Astrocyte (in vitro differentiated cells and primary cell): Measurements from ENCODE around the gene SPATA24. TPM values are rescaled to one million over a fixed set of nuclear protein-coding genes. Genes with fewer than 3 reads are reported as not detected.

Source experiments
- DNase-seq: peaks from one replicate; pipeline ENCODE4 v3.0.0-alpha.2; 2010; ENCODE audit warnings: low read depth
- FAIRE-seq: peaks from 2 replicates; lab custom pipeline; 2011; peaks lifted over from hg19 to GRCh38; lab: Jason Lieb, UNC
- H2AFZ ChIP-seq: 2 replicates; pipeline ENCODE4 v1.6.0; 2012; ENCODE audit warnings: low read depth, low read length, inconsistent platforms
- H3K27ac ChIP-seq: 2 replicates; pipeline ENCODE4 v1.5.1; 2011; ENCODE audit warnings: low read depth, low read length, inconsistent platforms
- H3K27me3 ChIP-seq: 2 replicates; pipeline ENCODE4 v1.6.0; 2011; ENCODE audit warnings: low read length, inconsistent platforms; ENCODE audit not compliant: insufficient read depth
- H3K36me3 ChIP-seq: 2 replicates; pipeline ENCODE4 v1.5.1; 2011; ENCODE audit warnings: low read length, inconsistent platforms; ENCODE audit not compliant: insufficient read depth
- H3K4me1 ChIP-seq: 2 replicates; pipeline ENCODE4 v1.5.1; 2011; ENCODE audit warnings: low read length, inconsistent platforms; ENCODE audit not compliant: insufficient read depth
- H3K4me2 ChIP-seq: 2 replicates; pipeline ENCODE4 v1.6.0; 2012; ENCODE audit warnings: low read length, inconsistent platforms
- H3K4me3 ChIP-seq: 2 replicates; pipeline ENCODE4 v1.5.1; 2011; ENCODE audit warnings: low read depth, mild to moderate bottlenecking, low read length, inconsistent platforms; ENCODE audit not compliant: insufficient read depth
- H3K79me2 ChIP-seq: 2 replicates; pipeline ENCODE4 v1.6.0; 2012; ENCODE audit warnings: mild to moderate bottlenecking, low read length, inconsistent platforms; ENCODE audit not compliant: insufficient read depth
- H3K9ac ChIP-seq: 2 replicates; pipeline ENCODE4 v1.6.0; 2012; ENCODE audit warnings: mild to moderate bottlenecking, low read length, inconsistent platforms
- H3K9me3 ChIP-seq: 2 replicates; pipeline ENCODE4 v1.5.1; 2012; ENCODE audit warnings: low read depth, mild to moderate bottlenecking, low read length, inconsistent platforms; ENCODE audit not compliant: insufficient read depth
- H4K20me1 ChIP-seq: 2 replicates; pipeline ENCODE4 v1.6.0; 2012; ENCODE audit warnings: low read length, inconsistent platforms; ENCODE audit not compliant: insufficient read depth
- H3K27ac Mint-ChIP-seq: one replicate; pipeline ENCODE4 v1.8.0; 2021; ENCODE audit warnings: mild to moderate bottlenecking, mixed read lengths; ENCODE audit not compliant: unreplicated experiment
- H3K27me3 Mint-ChIP-seq: one replicate; pipeline ENCODE4 v1.8.0; 2021; ENCODE audit warnings: low read depth, mixed read lengths; ENCODE audit not compliant: unreplicated experiment
- H3K36me3 Mint-ChIP-seq: one replicate; pipeline ENCODE4 v1.8.0; 2021; ENCODE audit warnings: low read depth, mixed read lengths; ENCODE audit not compliant: unreplicated experiment
- H3K4me1 Mint-ChIP-seq: one replicate; pipeline ENCODE4 v1.8.0; 2021; ENCODE audit warnings: low read depth, mixed read lengths; ENCODE audit not compliant: unreplicated experiment
- H3K4me3 Mint-ChIP-seq: one replicate; pipeline ENCODE4 v1.8.0; 2021; ENCODE audit warnings: mild to moderate bottlenecking, moderate library complexity, mixed read lengths; ENCODE audit not compliant: unreplicated experiment
- H3K9me3 Mint-ChIP-seq: one replicate; pipeline ENCODE4 v1.8.0; 2021; ENCODE audit warnings: mild to moderate bottlenecking, mixed read lengths; ENCODE audit not compliant: unreplicated experiment
- EZH2 ChIP-seq: IDR thresholded peaks from 2 replicates; pipeline ENCODE4 v1.6.1; 2012; ENCODE audit warnings: mild to moderate bottlenecking, low read length, inconsistent platforms; ENCODE audit not compliant: insufficient read depth
- total RNA-seq: library from RNA; stranded (reverse); gene quantifications from 2 replicates; pipeline ENCODE4 v1.2.1, GENCODE V29; 2021
- TF ChIP-seq, protein P1 (sequence below): IDR thresholded peaks from 2 replicates; pipeline ENCODE4 v1.5.1; 2011; ENCODE audit warnings: low read depth, mild to moderate bottlenecking, inconsistent platforms, low read length, moderate library complexity; ENCODE audit not compliant: insufficient read depth

SPATA24 gene
- total RNA-seq, 1 donor from 2014 or later, result 5.2 TPM

DNA sequence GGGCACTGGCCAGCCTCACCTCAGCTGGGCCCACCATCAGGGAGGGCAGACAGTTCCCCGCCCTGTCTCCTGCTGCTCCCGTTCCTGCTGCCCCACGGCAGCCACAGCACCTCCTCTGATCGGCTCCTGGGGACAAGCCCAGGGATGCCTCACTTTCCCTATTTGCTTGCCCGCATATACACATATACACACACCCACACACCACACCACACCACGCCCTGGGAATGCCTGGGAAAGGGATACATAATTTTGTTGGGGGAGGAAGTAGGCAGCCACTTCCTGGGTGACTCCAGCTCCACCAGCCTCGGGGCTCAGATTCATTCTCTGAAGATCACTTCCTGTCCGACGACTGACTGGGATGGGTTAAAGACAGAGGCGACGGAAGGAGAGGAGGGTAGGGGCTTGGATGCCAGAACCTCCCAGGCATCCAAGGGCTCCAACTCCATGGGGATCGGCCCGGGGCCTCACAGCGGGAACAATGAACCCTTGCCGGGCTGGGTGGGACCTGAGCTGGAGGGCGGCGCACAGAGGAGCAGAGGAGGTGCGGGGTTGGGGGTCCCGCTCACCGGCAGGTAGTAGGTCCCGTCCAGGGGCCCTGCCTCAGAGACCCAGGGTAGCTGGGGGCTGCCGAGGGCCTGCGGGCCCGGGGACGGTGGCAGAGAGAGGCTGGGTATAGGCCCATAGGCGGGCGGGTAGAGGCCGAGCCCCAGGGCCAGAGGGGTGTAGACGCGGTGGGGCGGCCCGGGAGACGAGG, 12.1 kb downstream of the SPATA24 start:
- Histone ChIP-seq H3K9ac (no peak overlapping the region), H2AFZ (peak overlapping the region; percentile 71), H4K20me1 (peaks cover 3% of the 10 kb centered on the region), H3K4me3 (peak overlapping the region; percentile 49), H3K4me1 (peaks cover 11% of the 10 kb centered on the region), H3K27ac (no peak overlapping the region), H3K27me3 (peaks cover 18% of the 10 kb centered on the region), H3K36me3 (no peaks in the 10 kb centered on the region), H3K9me3 (no peaks in the 10 kb centered on the region), H3K4me2 (peak overlapping the region; percentile 81), H3K79me2 (no peaks in the 10 kb centered on the region)
- Mint-ChIP-seq H3K9me3 (no peaks in the 10 kb centered on the region), H3K27ac (no peak overlapping the region), H3K4me1 (peaks cover 4% of the 10 kb centered on the region), H3K36me3 (peaks cover 6% of the 10 kb centered on the region), H3K4me3 (no peak overlapping the region), H3K27me3 (peaks cover 28% of the 10 kb centered on the region)
- TF ChIP-seq, protein P1, sequence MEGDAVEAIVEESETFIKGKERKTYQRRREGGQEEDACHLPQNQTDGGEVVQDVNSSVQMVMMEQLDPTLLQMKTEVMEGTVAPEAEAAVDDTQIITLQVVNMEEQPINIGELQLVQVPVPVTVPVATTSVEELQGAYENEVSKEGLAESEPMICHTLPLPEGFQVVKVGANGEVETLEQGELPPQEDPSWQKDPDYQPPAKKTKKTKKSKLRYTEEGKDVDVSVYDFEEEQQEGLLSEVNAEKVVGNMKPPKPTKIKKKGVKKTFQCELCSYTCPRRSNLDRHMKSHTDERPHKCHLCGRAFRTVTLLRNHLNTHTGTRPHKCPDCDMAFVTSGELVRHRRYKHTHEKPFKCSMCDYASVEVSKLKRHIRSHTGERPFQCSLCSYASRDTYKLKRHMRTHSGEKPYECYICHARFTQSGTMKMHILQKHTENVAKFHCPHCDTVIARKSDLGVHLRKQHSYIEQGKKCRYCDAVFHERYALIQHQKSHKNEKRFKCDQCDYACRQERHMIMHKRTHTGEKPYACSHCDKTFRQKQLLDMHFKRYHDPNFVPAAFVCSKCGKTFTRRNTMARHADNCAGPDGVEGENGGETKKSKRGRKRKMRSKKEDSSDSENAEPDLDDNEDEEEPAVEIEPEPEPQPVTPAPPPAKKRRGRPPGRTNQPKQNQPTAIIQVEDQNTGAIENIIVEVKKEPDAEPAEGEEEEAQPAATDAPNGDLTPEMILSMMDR, result no peak
- no peak for TF ChIP-seq EZH2
- FAIRE-seq (no peak), DNase-seq (no peak)

DNA sequence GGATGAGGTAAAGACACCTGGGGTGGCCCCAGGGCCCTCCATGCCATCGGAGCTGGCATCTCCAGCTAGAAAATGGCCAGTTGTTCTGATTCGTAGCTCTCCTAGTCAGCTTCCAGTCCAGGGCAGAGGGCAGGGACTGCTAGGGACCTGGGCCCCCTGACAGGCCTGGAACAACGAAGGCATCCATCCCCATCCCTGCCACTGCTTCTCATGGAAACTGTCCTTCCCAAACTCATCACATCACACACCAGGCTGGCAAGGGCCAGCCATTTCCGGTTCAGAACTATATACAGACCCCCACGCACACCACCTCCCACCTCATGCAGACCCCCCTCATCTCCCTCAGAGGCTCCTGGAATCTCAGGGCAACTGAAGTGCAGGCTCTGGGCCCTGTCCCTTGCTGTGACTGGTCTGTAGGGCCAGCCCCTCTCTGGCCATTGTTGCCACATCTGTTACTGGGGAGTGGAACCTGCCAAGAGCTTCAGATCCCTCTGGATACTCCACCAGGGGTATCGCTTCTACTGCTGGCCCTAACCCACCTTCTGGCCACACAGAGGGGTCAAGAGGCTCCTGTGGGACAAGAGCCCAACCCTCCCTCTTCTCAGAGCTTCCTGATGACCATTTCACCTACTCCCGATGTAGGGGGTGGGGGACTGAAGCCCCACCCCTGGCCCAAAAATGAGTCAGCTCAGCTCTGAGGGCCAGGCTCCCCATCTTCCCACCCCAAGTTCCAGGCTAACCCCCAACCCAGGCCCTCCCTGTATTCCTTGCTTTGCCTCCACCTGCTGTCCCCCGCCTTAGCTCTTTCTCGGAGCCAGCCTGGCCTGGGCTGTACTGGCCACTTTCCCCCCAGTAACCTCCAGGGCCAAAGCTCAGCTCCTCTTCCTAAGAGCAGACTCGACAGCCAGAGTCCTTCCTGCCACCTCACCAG, 13.0 kb downstream of the SPATA24 start:
- no peaks in the 10 kb centered on the region for H3K36me3 ChIP-seq
- TF ChIP-seq, protein P1, result no peak
- no peak for TF ChIP-seq EZH2
- H3K4me3 ChIP-seq, result no peak overlapping the region
- Mint-ChIP-seq H3K36me3 (peaks cover under 1% of the 10 kb centered on the region), H3K27ac (no peak overlapping the region), H3K4me3 (no peak overlapping the region), H3K9me3 (no peaks in the 10 kb centered on the region), H3K27me3 (peaks cover 28% of the 10 kb centered on the region), H3K4me1 (peaks cover 2% of the 10 kb centered on the region)
- H3K27ac ChIP-seq, result no peak overlapping the region
- H3K4me2 ChIP-seq, result peak overlapping the region; percentile 81
- peaks cover 11% of the 10 kb centered on the region for H3K4me1 ChIP-seq
- no peak overlapping the region for H3K9ac ChIP-seq
- DNase-seq (no peak), FAIRE-seq (no peak)
- H3K9me3 ChIP-seq, result no peaks in the 10 kb centered on the region
- H3K27me3 ChIP-seq, result peaks cover 18% of the 10 kb centered on the region
- H2AFZ ChIP-seq, result no peak overlapping the region
- H4K20me1 ChIP-seq, result peaks cover 3% of the 10 kb centered on the region
- no peaks in the 10 kb centered on the region for H3K79me2 ChIP-seq
